Left ventricle myocardium inferior (tissue), 1 donor: ENCODE data around the gene SYCE3. TPM values are rescaled to one million over a fixed set of nuclear protein-coding genes. Genes with fewer than 3 reads are reported as not detected.

Source experiments
- DNase-seq: peaks from one replicate; pipeline ENCODE4 v3.0.0-alpha.2; 2020
- H3K27ac ChIP-seq: fragments of 200-600 bp; replicated peaks from 2 replicates; pipeline ENCODE4 v1.8.0; 2021
- H3K27me3 ChIP-seq: fragments of 200-600 bp; 2 replicates; pipeline ENCODE4 v1.8.0; 2021; ENCODE audit warnings: low read depth
- H3K36me3 ChIP-seq: fragments of 200-600 bp; 2 replicates; pipeline ENCODE4 v1.8.0; 2021
- H3K4me1 ChIP-seq: fragments of 200-600 bp; 2 replicates; pipeline ENCODE4 v1.8.0; 2021
- H3K4me3 ChIP-seq: fragments of 200-600 bp; 2 replicates; pipeline ENCODE4 v1.8.0; 2021; ENCODE audit warnings: mild to moderate bottlenecking, moderate library complexity
- H3K9me3 ChIP-seq: fragments of 200-600 bp; replicated peaks from 2 replicates; pipeline ENCODE4 v1.8.0; 2021
- intact Hi-C: fragments of 100-400 bp; cut with micrococcal nuclease; formaldehyde crosslinking; loops from one replicate; pipeline ENCODE4 v1.11.0; 2022
- total RNA-seq: library from RNA; stranded (reverse); fragmentation: NEBNext Ultra II Directional; extraction: Animal tissue kit (Norgen Biotek cat#: 25700); gene quantifications from one replicate; pipeline ENCODE4 v1.2.1, GENCODE V29; 2021
- TF ChIP-seq, protein P1 (sequence below): fragments of 200-600 bp; IDR thresholded peaks from 2 replicates; pipeline ENCODE4 v1.8.0; 2021; ENCODE audit warnings: antibody characterized with exemption, mild to moderate bottlenecking, borderline replicate concordance
- donor health status: DM: no; HTN: yes; CAD: no; lungs with severe emphysema.

The SYCE3 gene
- total RNA-seq, 1 donor from 2014 or later, result not detected

DNA sequence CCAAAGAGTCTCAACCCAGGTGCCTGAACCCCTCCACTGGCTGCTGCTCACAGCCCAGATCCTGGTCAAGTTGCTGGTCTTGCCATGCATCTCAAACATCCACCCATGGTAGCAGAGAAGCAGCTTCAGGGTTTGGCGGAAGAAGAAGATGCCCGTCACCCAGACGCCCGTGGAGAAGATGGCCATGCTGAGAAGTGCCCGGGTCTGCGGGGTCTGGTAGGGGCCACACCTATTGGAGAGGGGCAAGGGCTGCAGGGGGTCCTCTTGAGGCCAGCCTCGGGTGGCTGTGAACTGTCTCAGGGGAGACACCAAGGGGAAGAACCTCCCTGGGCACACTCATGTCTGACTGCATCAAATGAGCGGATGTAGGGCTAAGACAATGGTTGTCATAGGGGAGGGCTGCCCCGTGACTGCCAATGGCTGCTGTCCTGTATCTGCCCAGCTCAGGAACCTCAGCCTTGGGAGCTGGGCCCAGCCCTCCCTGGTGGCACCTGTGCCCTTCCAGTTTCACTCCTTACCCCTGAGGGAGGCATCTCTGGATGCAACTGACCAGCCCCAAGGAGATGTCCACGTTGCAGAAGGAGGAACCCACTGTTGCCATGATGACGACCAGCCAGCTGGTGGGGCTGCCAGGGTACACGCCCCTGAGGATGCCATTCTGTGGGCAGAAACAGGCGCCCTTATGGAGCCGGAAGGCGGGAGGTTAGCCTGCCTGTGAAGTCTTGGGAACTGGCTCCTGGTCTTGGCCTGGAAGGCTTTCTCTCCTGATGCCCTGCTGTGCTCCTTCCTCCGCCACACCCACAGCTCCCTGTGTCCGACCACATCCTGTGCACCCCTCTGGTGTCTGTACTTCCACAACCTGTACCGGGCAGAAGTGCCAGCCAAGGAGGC is 14.3 kb upstream of the SYCE3 start:
- Histone ChIP-seq H3K4me1 (peaks cover 85% of the 10 kb centered on the region), H3K4me3 (peak overlapping the region; percentile 73), H3K36me3 (peaks cover 52% of the 10 kb centered on the region), H3K27me3 (no peaks in the 10 kb centered on the region), H3K27ac (peak overlapping the region; percentile 99), H3K9me3 (no peaks in the 10 kb centered on the region)
- DNase-seq, result no peak
- TF ChIP-seq, protein P1, sequence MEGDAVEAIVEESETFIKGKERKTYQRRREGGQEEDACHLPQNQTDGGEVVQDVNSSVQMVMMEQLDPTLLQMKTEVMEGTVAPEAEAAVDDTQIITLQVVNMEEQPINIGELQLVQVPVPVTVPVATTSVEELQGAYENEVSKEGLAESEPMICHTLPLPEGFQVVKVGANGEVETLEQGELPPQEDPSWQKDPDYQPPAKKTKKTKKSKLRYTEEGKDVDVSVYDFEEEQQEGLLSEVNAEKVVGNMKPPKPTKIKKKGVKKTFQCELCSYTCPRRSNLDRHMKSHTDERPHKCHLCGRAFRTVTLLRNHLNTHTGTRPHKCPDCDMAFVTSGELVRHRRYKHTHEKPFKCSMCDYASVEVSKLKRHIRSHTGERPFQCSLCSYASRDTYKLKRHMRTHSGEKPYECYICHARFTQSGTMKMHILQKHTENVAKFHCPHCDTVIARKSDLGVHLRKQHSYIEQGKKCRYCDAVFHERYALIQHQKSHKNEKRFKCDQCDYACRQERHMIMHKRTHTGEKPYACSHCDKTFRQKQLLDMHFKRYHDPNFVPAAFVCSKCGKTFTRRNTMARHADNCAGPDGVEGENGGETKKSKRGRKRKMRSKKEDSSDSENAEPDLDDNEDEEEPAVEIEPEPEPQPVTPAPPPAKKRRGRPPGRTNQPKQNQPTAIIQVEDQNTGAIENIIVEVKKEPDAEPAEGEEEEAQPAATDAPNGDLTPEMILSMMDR, result no peak
- intact Hi-C loops, result no loop called here

- H3K36me3 ChIP-seq, result peaks cover 59% of the 10 kb centered on the region
- intact Hi-C loops, result no loop called here
- H3K27ac ChIP-seq, result peak overlapping the region; percentile 99
- H3K27me3 ChIP-seq, result no peaks in the 10 kb centered on the region
- peak overlapping the region; percentile 73 for H3K4me3 ChIP-seq
- TF ChIP-seq, protein P1, result peak; percentile 54
- peaks cover 85% of the 10 kb centered on the region for H3K4me1 ChIP-seq
- no peak for DNase-seq
- H3K9me3 ChIP-seq, result no peaks in the 10 kb centered on the region
Measured at GRCh38 chr22:50576070-50576469, 13.4 kb upstream of the SYCE3 start.

- H3K4me1 ChIP-seq, result peaks cover 85% of the 10 kb centered on the region
- intact Hi-C loops, result no loop called here
- no peaks in the 10 kb centered on the region for H3K9me3 ChIP-seq
- DNase-seq, result no peak
- no peaks in the 10 kb centered on the region for H3K27me3 ChIP-seq
- TF ChIP-seq, protein P1, result no peak
- H3K27ac ChIP-seq, result peak overlapping the region; percentile 99
- H3K4me3 ChIP-seq, result peak overlapping the region; percentile 73
- H3K36me3 ChIP-seq, result peaks cover 61% of the 10 kb centered on the region
Measured at GRCh38 chr22:50575426-50575941, 12.8 kb upstream of the SYCE3 start.

- TF ChIP-seq, protein P1, result no peak
- intact Hi-C loops, result no loop called here
- no peak overlapping the region for H3K27ac ChIP-seq
- H3K27me3 ChIP-seq, result no peaks in the 10 kb centered on the region
- no peaks in the 10 kb centered on the region for H3K9me3 ChIP-seq
- no peak overlapping the region for H3K4me3 ChIP-seq
- H3K4me1 ChIP-seq, result peaks cover 85% of the 10 kb centered on the region
- DNase-seq, result no peak
- H3K36me3 ChIP-seq, result peaks cover 67% of the 10 kb centered on the region
Measured at GRCh38 chr22:50574383-50574755, 11.7 kb upstream of the SYCE3 start.

DNA sequence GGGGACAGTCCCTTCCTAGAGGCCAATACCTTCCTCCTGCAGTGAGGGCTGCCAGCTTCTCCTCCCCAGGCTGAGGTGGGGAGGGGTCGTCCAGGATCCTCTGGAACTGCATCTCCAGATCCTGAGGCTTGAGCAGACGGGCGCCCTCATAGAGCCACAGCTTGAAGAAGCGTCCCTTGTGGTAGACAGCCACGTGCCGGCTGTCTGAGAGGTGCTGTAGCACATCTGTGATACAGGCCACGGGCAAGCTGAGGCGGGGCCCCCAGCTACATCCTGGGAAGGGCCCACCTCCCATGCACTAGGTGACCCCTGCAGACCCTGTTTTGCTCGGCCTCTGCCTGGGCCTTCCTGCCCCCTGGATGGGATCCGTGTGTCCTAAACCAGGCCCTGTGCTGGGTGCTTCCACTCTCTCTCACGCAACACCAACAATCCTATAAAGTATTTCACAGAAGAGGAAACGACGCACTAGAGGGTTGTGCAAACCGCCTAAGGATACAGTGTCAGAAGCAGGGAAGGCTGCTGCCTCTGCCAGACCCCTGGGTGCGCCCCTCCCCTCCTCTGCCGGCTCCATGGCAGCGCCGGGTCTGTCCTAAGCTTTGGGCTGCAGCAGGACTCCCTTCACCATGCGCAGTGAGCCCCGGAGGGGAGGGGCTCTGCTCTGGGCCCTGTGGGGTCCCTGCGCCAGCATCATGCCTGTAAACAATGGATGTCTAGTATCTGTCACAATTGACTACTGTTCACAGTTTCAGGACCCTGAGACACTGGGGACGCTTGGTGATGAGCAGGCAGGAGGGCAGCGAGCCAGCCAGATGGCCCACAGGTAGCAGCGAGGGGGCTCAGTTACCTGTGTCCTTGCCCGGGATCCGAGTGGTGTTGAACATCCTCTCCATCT is 11.0 kb upstream of the SYCE3 start:
- H3K9me3 ChIP-seq, result no peaks in the 10 kb centered on the region
- no peaks in the 10 kb centered on the region for H3K27me3 ChIP-seq
- H3K4me1 ChIP-seq, result peaks cover 83% of the 10 kb centered on the region
- H3K27ac ChIP-seq, result no peak overlapping the region
- H3K4me3 ChIP-seq, result no peak overlapping the region
- H3K36me3 ChIP-seq, result peaks cover 73% of the 10 kb centered on the region
- DNase-seq, result no peak
- TF ChIP-seq, protein P1, result no peak
- intact Hi-C loops, result no loop called here
